Activated CD4-positive, alpha-beta T cell treated with anti-CD3 and anti-CD28 coated beads, Interleukin-2, amount 10 ng/mL, durations not matched to agents 7 days and 5 days (primary cell): ENCODE measurements around the gene KCNN4. TPM values are rescaled to one million over a fixed set of nuclear protein-coding genes. Genes with fewer than 3 reads are reported as not detected.
"Not testable (repeated sequence)": the region's sequence is repeated elsewhere in the genome, so short reads cannot be mapped to it uniquely, and the experiment has no call there.

Experiments
- CTCF ChIA-PET: fragments of 350-600 bp; sonication (Branson Sonifier 250); formaldehyde crosslinking; loops from one replicate; lab custom pipeline; 2021; ENCODE audit warnings: antibody characterized with exemption; lab: Charles Lee
- POLR2A ChIA-PET: fragments of 350-600 bp; sonication (Branson Sonifier 250); formaldehyde crosslinking; loops from one replicate; lab custom pipeline; 2021; ENCODE audit warnings: antibody characterized with exemption; lab: Charles Lee
- DNase-seq: peaks from one replicate; pipeline ENCODE4 v3.0.0-alpha.2; 2020
- H3K27ac Mint-ChIP-seq: one replicate; pipeline ENCODE4 v1.8.0; 2021; ENCODE audit warnings: mild to moderate bottlenecking, moderate library complexity, mixed read lengths
- H3K27me3 Mint-ChIP-seq: one replicate; pipeline ENCODE4 v1.8.0; 2021; ENCODE audit warnings: mixed read lengths
- H3K36me3 Mint-ChIP-seq: one replicate; pipeline ENCODE4 v1.8.0; 2021; ENCODE audit warnings: low read depth, mixed read lengths
- H3K4me1 Mint-ChIP-seq: one replicate; pipeline ENCODE4 v1.8.0; 2021; ENCODE audit warnings: mixed read lengths
- H3K4me3 Mint-ChIP-seq: one replicate; pipeline ENCODE4 v1.8.0; 2021; ENCODE audit warnings: mild to moderate bottlenecking, moderate library complexity, mixed read lengths
- H3K9me3 Mint-ChIP-seq: one replicate; pipeline ENCODE4 v1.8.0; 2021; ENCODE audit warnings: mixed read lengths
- total RNA-seq, 2 experiments: library from RNA; stranded (reverse); gene quantifications; one replicate each; pipeline ENCODE4 v1.2.3, GENCODE V29; 2021

The KCNN4 gene
- total RNA-seq, 2 experiments from 2014 or later = 31.9 to 34.5 TPM

- H3K4me1 Mint-ChIP-seq = peaks cover 57% of the 10 kb centered on the region
- no peaks in the 10 kb centered on the region for H3K9me3 Mint-ChIP-seq
- peaks cover 38% of the 10 kb centered on the region for H3K36me3 Mint-ChIP-seq
- no peak for DNase-seq
- H3K4me3 Mint-ChIP-seq = peak overlapping the region; percentile 14
- H3K27ac Mint-ChIP-seq = peak overlapping the region; percentile 86
- CTCF ChIA-PET = interaction anchor here (0.7 to 7.4 kb wide), 10 partner anchors 11 to 328 kb away, joined by 3 to 88 read pairs (median 5); partner anchors contain the start of genes KCNN4 and SMG9
- H3K27me3 Mint-ChIP-seq = no peaks in the 10 kb centered on the region
- POLR2A ChIA-PET = interaction anchor here (0.7 kb wide), 1 partner anchor 10 kb away, joined by 3 read pairs; no protein-coding TSS in a partner anchor
Observed at GRCh38 chr19:43766755-43767043, 14.1 kb downstream of the KCNN4 start.

- Mint-ChIP-seq H3K4me3 (peak overlapping the region; percentile 21), H3K9me3 (no peaks in the 10 kb centered on the region), H3K27me3 (no peaks in the 10 kb centered on the region), H3K4me1 (peaks cover 60% of the 10 kb centered on the region), H3K27ac (peak overlapping the region; percentile 86), H3K36me3 (peaks cover 28% of the 10 kb centered on the region)
- POLR2A ChIA-PET = interaction anchor here (0.7 to 1.2 kb wide), 4 partner anchors 11 to 97 kb away, joined by 3 to 5 read pairs (median 4); partner anchors contain the start of gene SMG9
- CTCF ChIA-PET = interaction anchor here (0.6 to 7.4 kb wide), 10 partner anchors 11 to 304 kb away, joined by 3 to 88 read pairs (median 4); partner anchors contain the start of genes KCNN4 and SMG9
- peak; percentile 80 for DNase-seq
Observed at GRCh38 chr19:43765109-43765876, 15.5 kb downstream of the KCNN4 start.

GRCh38 chr19:43764684-43765083 is 16.1 kb downstream of the KCNN4 start:
- Mint-ChIP-seq H3K4me1 (peaks cover 60% of the 10 kb centered on the region), H3K27ac (peak overlapping the region; percentile 86), H3K36me3 (peaks cover 28% of the 10 kb centered on the region), H3K4me3 (peak overlapping the region; percentile 21)
- not testable (repeated sequence) for DNase-seq, H3K9me3 Mint-ChIP-seq, H3K27me3 Mint-ChIP-seq
- POLR2A ChIA-PET = interaction anchor here (0.8 to 1.2 kb wide), 2 partner anchors 10 to 96 kb away, joined by 3 to 4 read pairs; partner anchors contain the start of gene SMG9
- CTCF ChIA-PET = interaction anchor here (1.0 to 7.4 kb wide), 7 partner anchors 10 to 210 kb away, joined by 3 to 88 read pairs (median 12); partner anchors contain the start of genes KCNN4 and SMG9

DNA sequence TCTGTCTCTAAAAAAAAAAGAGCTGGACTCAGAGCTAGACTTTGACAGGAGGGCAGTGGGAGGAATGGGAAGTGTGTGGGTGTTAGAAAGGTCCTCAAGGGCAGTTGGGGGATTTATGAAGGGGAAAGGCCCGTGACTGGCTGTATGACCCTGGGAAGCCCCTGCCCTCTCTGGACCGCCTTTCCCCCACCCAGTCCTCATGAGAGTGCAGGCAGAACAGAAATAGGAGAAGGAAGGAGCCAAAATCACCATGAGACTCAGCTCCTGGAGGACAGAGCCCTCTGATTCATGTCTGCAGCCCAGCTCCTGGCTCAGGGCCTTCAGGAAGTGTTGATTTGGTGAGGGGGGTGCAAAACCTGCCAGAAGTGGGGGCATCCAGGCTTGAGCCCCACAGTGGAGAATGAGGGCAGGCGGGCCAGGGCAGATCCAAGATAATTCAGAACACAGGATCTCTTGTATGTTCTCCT is 17.3 kb downstream of the KCNN4 start:
- Mint-ChIP-seq H3K4me3 (no peak overlapping the region), H3K27me3 (no peaks in the 10 kb centered on the region), H3K36me3 (peaks cover 22% of the 10 kb centered on the region), H3K27ac (peak overlapping the region; percentile 61), H3K9me3 (no peaks in the 10 kb centered on the region), H3K4me1 (peaks cover 61% of the 10 kb centered on the region)
- ChIA-PET POLR2A (no interaction called here), CTCF (interaction anchor here (1.0 to 7.4 kb wide), 3 partner anchors 9 to 17 kb away, joined by 4 to 81 read pairs (median 4); partner anchors contain the start of genes KCNN4 and SMG9)
- DNase-seq = no peak

GRCh38 chr19:43762814-43763213 is 18.0 kb downstream of the KCNN4 start:
- Mint-ChIP-seq H3K27ac (peak overlapping the region; percentile 61), H3K9me3 (no peaks in the 10 kb centered on the region), H3K4me3 (no peak overlapping the region), H3K4me1 (peaks cover 63% of the 10 kb centered on the region), H3K27me3 (no peaks in the 10 kb centered on the region), H3K36me3 (peaks cover 25% of the 10 kb centered on the region)
- CTCF ChIA-PET = interaction anchor here (1.0 to 7.4 kb wide), 4 partner anchors 8 to 97 kb away, joined by 3 to 81 read pairs (median 4); partner anchors contain the start of gene SMG9
- no peak for DNase-seq
- POLR2A ChIA-PET = no interaction called here

GRCh38 chr19:43760941-43761340 is 19.8 kb downstream of the KCNN4 start:
- CTCF ChIA-PET = interaction anchor here (2.0 kb wide), 1 partner anchor 92 kb away, joined by 6 read pairs; no protein-coding TSS in a partner anchor

DNA sequence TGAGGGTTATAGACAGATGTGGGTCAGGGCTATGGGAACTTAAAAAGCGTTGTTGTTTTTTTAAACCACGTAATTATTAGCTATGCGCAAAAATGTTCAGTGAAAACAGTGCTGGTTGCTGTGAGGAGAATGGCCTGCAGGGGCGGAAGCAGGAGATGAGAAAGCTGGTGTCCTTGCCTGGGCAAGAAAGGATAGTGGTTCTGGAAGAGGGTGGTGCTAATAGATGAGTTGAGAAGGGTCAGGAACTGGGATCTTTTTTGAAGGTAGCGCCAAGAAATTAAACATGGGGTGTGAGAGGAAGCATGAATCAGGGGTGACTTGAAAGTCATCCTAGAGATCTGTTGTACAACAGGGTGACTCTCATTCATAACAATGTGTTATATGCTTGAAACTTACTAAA is 21.3 kb downstream of the KCNN4 start:
- H3K4me1 Mint-ChIP-seq = peaks cover 54% of the 10 kb centered on the region
- H3K36me3 Mint-ChIP-seq = peaks cover 31% of the 10 kb centered on the region
- ChIA-PET POLR2A (no interaction called here), CTCF (no interaction called here)
- H3K9me3 Mint-ChIP-seq = no peaks in the 10 kb centered on the region
- H3K27ac Mint-ChIP-seq = no peak overlapping the region
- no peaks in the 10 kb centered on the region for H3K27me3 Mint-ChIP-seq
- no peak for DNase-seq
- no peak overlapping the region for H3K4me3 Mint-ChIP-seq

More at GRCh38 chr19:43760941-43761340, 19.8 kb downstream of the KCNN4 start:
- Mint-ChIP-seq H3K36me3 (peaks cover 29% of the 10 kb centered on the region), H3K27me3 (no peaks in the 10 kb centered on the region), H3K9me3 (no peaks in the 10 kb centered on the region), H3K27ac (no peak overlapping the region), H3K4me3 (no peak overlapping the region), H3K4me1 (peaks cover 63% of the 10 kb centered on the region)
- no peak for DNase-seq
- POLR2A ChIA-PET = no interaction called here

GRCh38 chr19:43755256-43755801 is 25.4 kb downstream of the KCNN4 start:
- peak; percentile 86 for DNase-seq
- ChIA-PET CTCF (interaction anchor here (0.6 to 7.8 kb wide), 3 partner anchors 11 to 1178 kb away, joined by 3 to 81 read pairs (median 3); no protein-coding TSS in a partner anchor), POLR2A (interaction anchor here (0.5 to 2.1 kb wide), 3 partner anchors 23 to 1886 kb away, joined by 3 to 6 read pairs (median 3); no protein-coding TSS in a partner anchor)
- Mint-ChIP-seq H3K27me3 (no peaks in the 10 kb centered on the region), H3K4me1 (peaks cover 60% of the 10 kb centered on the region), H3K36me3 (peaks cover 48% of the 10 kb centered on the region), H3K9me3 (no peaks in the 10 kb centered on the region), H3K4me3 (peak overlapping the region; percentile 97), H3K27ac (peak overlapping the region; percentile 99)

GRCh38 chr19:43754503-43755255 is 26.1 kb downstream of the KCNN4 start, which contains the start of gene SMG9:
Gene SMG9, minus strand, starts transcription at chr19:43754962. Its CDS starts 4,221 bp downstream, at chr19:43750741.
- peak within 1 kb of the TSS; percentile 99 for H3K27ac Mint-ChIP-seq
- ChIA-PET CTCF (interaction anchor here (0.7 to 7.8 kb wide), 8 partner anchors 9 to 200 kb away, joined by 3 to 81 read pairs (median 4); no protein-coding TSS in a partner anchor), POLR2A (interaction anchor here (0.5 to 2.1 kb wide), 3 partner anchors 11 to 1886 kb away, joined by 3 to 6 read pairs (median 4); no protein-coding TSS in a partner anchor)
- no peaks in the 10 kb centered on the region for H3K9me3 Mint-ChIP-seq
- H3K4me1 Mint-ChIP-seq = peaks cover 61% of the 10 kb centered on the region
- H3K27me3 Mint-ChIP-seq = no peaks in the 10 kb centered on the region
- peaks cover 52% of the 10 kb centered on the region for H3K36me3 Mint-ChIP-seq
- peak within 1 kb of the TSS; percentile 97 for H3K4me3 Mint-ChIP-seq
- peak; percentile 98 for DNase-seq

GRCh38 chr19:43754253-43754502 is 26.6 kb downstream of the KCNN4 start:
- ChIA-PET CTCF (interaction anchor here (0.6 to 7.8 kb wide), 9 partner anchors 9 to 199 kb away, joined by 3 to 81 read pairs (median 4); no protein-coding TSS in a partner anchor), POLR2A (interaction anchor here (0.6 to 2.1 kb wide), 2 partner anchors 11 to 86 kb away, joined by 4 to 6 read pairs; no protein-coding TSS in a partner anchor)
- Mint-ChIP-seq H3K27me3 (no peaks in the 10 kb centered on the region), H3K27ac (peak overlapping the region; percentile 99), H3K9me3 (no peaks in the 10 kb centered on the region), H3K36me3 (peaks cover 54% of the 10 kb centered on the region), H3K4me1 (peaks cover 56% of the 10 kb centered on the region), H3K4me3 (peak overlapping the region; percentile 97)
- no peak for DNase-seq

- Mint-ChIP-seq H3K4me3 (peak overlapping the region; percentile 97), H3K27ac (no peak overlapping the region), H3K4me1 (peaks cover 50% of the 10 kb centered on the region), H3K27me3 (no peaks in the 10 kb centered on the region), H3K9me3 (no peaks in the 10 kb centered on the region), H3K36me3 (peaks cover 61% of the 10 kb centered on the region)
- ChIA-PET CTCF (interaction anchor here (1.0 to 7.8 kb wide), 4 partner anchors 14 to 232 kb away, joined by 3 to 81 read pairs (median 4); no protein-coding TSS in a partner anchor), POLR2A (interaction anchor here (1.5 kb wide), 1 partner anchor 13 kb away, joined by 4 read pairs; no protein-coding TSS in a partner anchor)
- DNase-seq = no peak
Observed at GRCh38 chr19:43752287-43752875, 28.4 kb downstream of the KCNN4 start.
